Measurements from ENCODE around the gene AOC1. TPM values are rescaled to one million over a fixed set of nuclear protein-coding genes. Genes with fewer than 3 reads are reported as not detected.

Gene AOC1
- total RNA-seq, 1 donor from 2014 or later, result under 0.01 TPM

- H3K27me3 ChIP-seq (ENCODE audit: control insufficient read depth, insufficient read depth, low read length), result peaks cover 2% of the 10 kb centered on the region
- FAIRE-seq (no peak), DNase-seq (ENCODE audit: low read depth) (no peak)
- no peak for TF ChIP-seq CTCF (IDR thresholded peaks at IDR 0.05; ENCODE audit: insufficient read depth, low read length, severe bottlenecking)
- H3K36me3 ChIP-seq (ENCODE audit: control insufficient read depth, insufficient read depth, low read length), result no peaks in the 10 kb centered on the region
- no peak overlapping the region for H3K4me3 ChIP-seq (ENCODE audit: low read depth, low read length)
Measured at GRCh38 chr7:150862356-150862755, 10.0 kb downstream of the AOC1 start.

GRCh38 chr7:150863946-150864345 is 11.6 kb downstream of the AOC1 start:
- FAIRE-seq, result no peak
- H3K27me3 ChIP-seq (ENCODE audit: control insufficient read depth, insufficient read depth, low read length), result no peaks in the 10 kb centered on the region
- H3K4me3 ChIP-seq (ENCODE audit: low read depth, low read length), result no peak overlapping the region
- DNase-seq (ENCODE audit: low read depth), result no peak
- no peaks in the 10 kb centered on the region for H3K36me3 ChIP-seq (ENCODE audit: control insufficient read depth, insufficient read depth, low read length)
- no peak for TF ChIP-seq CTCF (IDR thresholded peaks at IDR 0.05; ENCODE audit: insufficient read depth, low read length, severe bottlenecking)

- Histone ChIP-seq H3K27me3 (ENCODE audit: control insufficient read depth, insufficient read depth, low read length) (no peaks in the 10 kb centered on the region), H3K4me3 (ENCODE audit: low read depth, low read length) (no peak overlapping the region), H3K36me3 (ENCODE audit: control insufficient read depth, insufficient read depth, low read length) (no peaks in the 10 kb centered on the region)
- TF ChIP-seq CTCF (IDR thresholded peaks at IDR 0.05; ENCODE audit: insufficient read depth, low read length, severe bottlenecking), result no peak
- DNase-seq (ENCODE audit: low read depth), result no peak
- FAIRE-seq, result peak; percentile 76
Measured at GRCh38 chr7:150866932-150867564, 14.7 kb downstream of the AOC1 start.

GRCh38 chr7:150867605-150868004 is 15.3 kb downstream of the AOC1 start:
- FAIRE-seq, result no peak
- no peak for TF ChIP-seq CTCF (IDR thresholded peaks at IDR 0.05; ENCODE audit: insufficient read depth, low read length, severe bottlenecking)
- H3K27me3 ChIP-seq (ENCODE audit: control insufficient read depth, insufficient read depth, low read length), result no peaks in the 10 kb centered on the region
- DNase-seq (ENCODE audit: low read depth), result no peak
- H3K36me3 ChIP-seq (ENCODE audit: control insufficient read depth, insufficient read depth, low read length), result no peaks in the 10 kb centered on the region
- H3K4me3 ChIP-seq (ENCODE audit: low read depth, low read length), result no peak overlapping the region

GRCh38 chr7:150869467-150869866 is 17.1 kb downstream of the AOC1 start:
- FAIRE-seq (no peak), DNase-seq (ENCODE audit: low read depth) (no peak)
- H3K4me3 ChIP-seq (ENCODE audit: low read depth, low read length), result no peak overlapping the region
- TF ChIP-seq CTCF (IDR thresholded peaks at IDR 0.05; ENCODE audit: insufficient read depth, low read length, severe bottlenecking), result no peak
- no peaks in the 10 kb centered on the region for H3K27me3 ChIP-seq (ENCODE audit: control insufficient read depth, insufficient read depth, low read length)
- no peaks in the 10 kb centered on the region for H3K36me3 ChIP-seq (ENCODE audit: control insufficient read depth, insufficient read depth, low read length)

- DNase-seq (ENCODE audit: low read depth) (peak; percentile 22), FAIRE-seq (no peak)
- no peak overlapping the region for H3K4me3 ChIP-seq (ENCODE audit: low read depth, low read length)
- H3K36me3 ChIP-seq (ENCODE audit: control insufficient read depth, insufficient read depth, low read length), result no peaks in the 10 kb centered on the region
- H3K27me3 ChIP-seq (ENCODE audit: control insufficient read depth, insufficient read depth, low read length), result no peaks in the 10 kb centered on the region
- no peak for TF ChIP-seq CTCF (IDR thresholded peaks at IDR 0.05; ENCODE audit: insufficient read depth, low read length, severe bottlenecking)
Measured at GRCh38 chr7:150871601-150872000, 19.3 kb downstream of the AOC1 start.

All from bronchial epithelial cell (primary cell).